Stimulated activated naive CD4-positive, alpha-beta T cell (primary cell): ENCODE measurements around the gene ZFX.
A peak's percentile ranks its signal among the peaks of the same experiment; 100 is the strongest.

Experiments
- DNase-seq, 6 experiments: peaks; one replicate each; lab custom pipeline; 2025; lab: John Stamatoyannopoulos, UW

ZFX gene

GRCh38 chrX:24241822-24242648 lies 92.5 kb downstream of the ZFX start:
- peak in 4 of 6 experiments; percentile 1 to 21 (median 10) for DNase-seq

GRCh38 chrX:24242649-24243175 lies 93.2 kb downstream of the ZFX start:
- DNase-seq, result no peak

GRCh38 chrX:24243188-24243587 lies 93.7 kb downstream of the ZFX start:
- no peak for DNase-seq

GRCh38 chrX:24243692-24244091 lies 94.2 kb downstream of the ZFX start:
- no peak for DNase-seq

GRCh38 chrX:24245202-24245601 lies 95.7 kb downstream of the ZFX start:
- no peak for DNase-seq

- no peak for DNase-seq
These were observed 98.5 kb downstream of the ZFX start for GRCh38 chrX:24248042-24248441.

GRCh38 chrX:24253030-24253429 lies 103.5 kb downstream of the ZFX start:
- DNase-seq, result no peak

- no peak for DNase-seq
These were observed 103.9 kb downstream of the ZFX start for GRCh38 chrX:24253469-24253868.

GRCh38 chrX:24257011-24257410 lies 107.5 kb downstream of the ZFX start:
- DNase-seq, result no peak

- peak in 2 of 6 experiments; percentile 20 to 24 for DNase-seq
These were observed 110.2 kb downstream of the ZFX start for GRCh38 chrX:24259544-24260240.

- DNase-seq, result no peak
These were observed 111.5 kb downstream of the ZFX start for GRCh38 chrX:24260842-24261550.

- DNase-seq, result no peak
These were observed 112.8 kb downstream of the ZFX start for GRCh38 chrX:24262309-24262708.

GRCh38 chrX:24264383-24264782 lies 114.9 kb downstream of the ZFX start:
- DNase-seq, result no peak
